Vagina (tissue), 2 donors: ENCODE measurements around the gene FBXO33. TPM values are rescaled to one million over a fixed set of nuclear protein-coding genes. Genes with fewer than 3 reads are reported as not detected.

Experiments
- DNase-seq, 2 donors: peaks; one replicate each; pipeline ENCODE4 v3.0.0-alpha.2; 2017; ENCODE audit errors: extremely low spot score in 2 of 2
- H3K27ac ChIP-seq: fragments of 200-600 bp; sonication (generic); one replicate; pipeline ENCODE4 v1.5.1; 2019
- H3K27me3 ChIP-seq: fragments of 200-600 bp; sonication (generic); one replicate; pipeline ENCODE4 v1.5.1; 2019
- H3K36me3 ChIP-seq, 2 donors: fragments of 200-600 bp; sonication (generic); one replicate each; pipeline ENCODE4 v1.5.1; 2017 to 2019
- H3K4me1 ChIP-seq: fragments of 200-600 bp; sonication (generic); one replicate; pipeline ENCODE4 v1.5.1; 2019
- H3K4me3 ChIP-seq, 2 donors: fragments of 200-600 bp; sonication (generic); 1 replicate in 1 of 2; 2 replicates in 1 of 2; pipeline ENCODE4 v1.5.1; 2016 to 2019
- H3K9me3 ChIP-seq: fragments of 200-600 bp; sonication (generic); one replicate; pipeline ENCODE4 v1.5.1; 2019
- POLR2A ChIP-seq, 2 donors: fragments of 450-650 bp; IDR thresholded peaks; one replicate each; pipeline ENCODE4 v1.6.1; 2017; ENCODE audit warnings: antibody characterized with exemption in 2 of 2, mild to moderate bottlenecking in 2 of 2, moderate library complexity in 2 of 2
- POLR2AphosphoS5 ChIP-seq, 2 donors: sonication (generic); formaldehyde crosslinking; IDR thresholded peaks; one replicate each; pipeline ENCODE4 v1.9.0; 2017; ENCODE audit warnings: antibody characterized with exemption in 2 of 2, mild to moderate bottlenecking in 2 of 2, low read depth in 1 of 2; ENCODE audit not compliant: insufficient read depth in 1 of 2
- intact Hi-C: fragments of 100-400 bp; cut with DNase I; formaldehyde crosslinking; loops from one replicate; pipeline ENCODE4 v1.15.1; 2023
- total RNA-seq: library from RNA; depleted of rRNA; stranded (reverse); fragments of >200 nt; gene quantifications from one replicate; pipeline ENCODE4 v1.2.3, GENCODE V29; 2016
- TF ChIP-seq, protein P1 (sequence below), 3 experiments: fragments of 450-650 bp in 2 of 3; fragments of 200-600 bp in 1 of 3; sonication (generic) in 1 of 3; IDR thresholded peaks; one replicate each; pipeline ENCODE4 v1.5.1; 2017 to 2019; ENCODE audit warnings: antibody characterized with exemption in 3 of 3, mild to moderate bottlenecking in 2 of 3, moderate library complexity in 2 of 3

Gene FBXO33
- total RNA-seq, 1 donor from 2014 or later: 11.5 TPM

DNA sequence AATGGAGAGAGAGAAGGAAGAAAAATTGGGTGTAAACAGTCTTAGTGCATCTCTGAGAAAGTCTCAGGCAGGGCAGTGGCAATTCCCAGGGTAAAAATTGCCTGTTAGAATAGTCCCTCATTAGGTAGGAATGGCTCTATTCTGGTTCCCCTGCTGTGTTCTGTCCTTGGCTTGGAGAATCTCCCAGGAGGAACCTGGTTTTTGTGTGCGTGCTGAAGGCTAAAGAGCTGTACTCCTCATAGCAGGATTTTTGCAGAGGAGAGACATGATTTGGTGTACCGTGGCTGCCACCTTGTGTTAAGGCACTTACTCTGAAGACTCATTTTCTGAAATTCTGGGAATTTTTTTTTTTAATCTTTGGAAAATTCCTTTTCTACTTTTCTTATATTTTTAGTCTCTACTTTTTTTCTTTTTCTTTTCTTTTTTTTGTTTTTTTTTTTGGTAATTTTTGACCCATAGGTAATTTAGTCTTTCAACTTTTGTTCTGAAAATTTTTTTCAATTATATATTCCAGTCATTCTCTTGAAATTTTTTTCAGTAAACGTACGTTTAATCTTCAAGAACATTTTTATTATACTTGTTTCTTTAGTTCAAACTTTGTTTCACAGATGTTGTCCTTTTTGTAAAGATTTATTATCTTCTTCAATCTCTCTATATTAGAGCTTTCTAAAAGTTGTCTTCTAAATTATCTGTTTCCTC lies 63.8 kb downstream of the FBXO33 start:
- Histone ChIP-seq H3K27me3 (no peaks in the 10 kb centered on the region), H3K4me1 (no peaks in the 10 kb centered on the region), H3K36me3 (peaks cover 0 to 12% of the 10 kb centered on the region in 2 donors), H3K9me3 (peaks cover 12% of the 10 kb centered on the region), H3K4me3 (no peak overlapping the region), H3K27ac (no peak overlapping the region)
- no peak for DNase-seq
- TF ChIP-seq, protein P1, sequence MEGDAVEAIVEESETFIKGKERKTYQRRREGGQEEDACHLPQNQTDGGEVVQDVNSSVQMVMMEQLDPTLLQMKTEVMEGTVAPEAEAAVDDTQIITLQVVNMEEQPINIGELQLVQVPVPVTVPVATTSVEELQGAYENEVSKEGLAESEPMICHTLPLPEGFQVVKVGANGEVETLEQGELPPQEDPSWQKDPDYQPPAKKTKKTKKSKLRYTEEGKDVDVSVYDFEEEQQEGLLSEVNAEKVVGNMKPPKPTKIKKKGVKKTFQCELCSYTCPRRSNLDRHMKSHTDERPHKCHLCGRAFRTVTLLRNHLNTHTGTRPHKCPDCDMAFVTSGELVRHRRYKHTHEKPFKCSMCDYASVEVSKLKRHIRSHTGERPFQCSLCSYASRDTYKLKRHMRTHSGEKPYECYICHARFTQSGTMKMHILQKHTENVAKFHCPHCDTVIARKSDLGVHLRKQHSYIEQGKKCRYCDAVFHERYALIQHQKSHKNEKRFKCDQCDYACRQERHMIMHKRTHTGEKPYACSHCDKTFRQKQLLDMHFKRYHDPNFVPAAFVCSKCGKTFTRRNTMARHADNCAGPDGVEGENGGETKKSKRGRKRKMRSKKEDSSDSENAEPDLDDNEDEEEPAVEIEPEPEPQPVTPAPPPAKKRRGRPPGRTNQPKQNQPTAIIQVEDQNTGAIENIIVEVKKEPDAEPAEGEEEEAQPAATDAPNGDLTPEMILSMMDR (IDR thresholded peaks at IDR 0.05): peak in 1 of 3 experiments; percentile 15
- no peak for TF ChIP-seq POLR2AphosphoS5 (IDR thresholded peaks at IDR 0.05; ENCODE audit: insufficient read depth in 1 of 2, low read depth in 1 of 2)
- intact Hi-C loops: no loop called here

DNA sequence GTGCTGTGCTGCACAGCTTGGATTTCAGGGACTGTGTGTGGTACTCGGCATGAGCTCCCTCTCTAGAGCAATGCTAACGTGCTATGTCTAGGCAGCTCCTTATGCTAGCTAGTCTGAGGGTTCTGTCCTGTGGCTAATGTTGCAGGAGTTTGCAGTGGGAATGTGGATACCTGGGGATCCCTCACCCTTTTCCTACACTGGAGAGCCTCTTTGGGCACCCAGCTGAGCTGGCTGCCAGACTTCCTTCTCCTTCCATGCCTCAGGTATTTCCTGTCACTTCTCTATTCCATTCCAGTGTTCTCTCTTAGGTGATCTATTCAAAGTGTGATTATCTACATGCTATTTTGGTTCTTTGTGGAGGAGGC lies 64.9 kb downstream of the FBXO33 start:
- intact Hi-C loops: no loop called here

DNA sequence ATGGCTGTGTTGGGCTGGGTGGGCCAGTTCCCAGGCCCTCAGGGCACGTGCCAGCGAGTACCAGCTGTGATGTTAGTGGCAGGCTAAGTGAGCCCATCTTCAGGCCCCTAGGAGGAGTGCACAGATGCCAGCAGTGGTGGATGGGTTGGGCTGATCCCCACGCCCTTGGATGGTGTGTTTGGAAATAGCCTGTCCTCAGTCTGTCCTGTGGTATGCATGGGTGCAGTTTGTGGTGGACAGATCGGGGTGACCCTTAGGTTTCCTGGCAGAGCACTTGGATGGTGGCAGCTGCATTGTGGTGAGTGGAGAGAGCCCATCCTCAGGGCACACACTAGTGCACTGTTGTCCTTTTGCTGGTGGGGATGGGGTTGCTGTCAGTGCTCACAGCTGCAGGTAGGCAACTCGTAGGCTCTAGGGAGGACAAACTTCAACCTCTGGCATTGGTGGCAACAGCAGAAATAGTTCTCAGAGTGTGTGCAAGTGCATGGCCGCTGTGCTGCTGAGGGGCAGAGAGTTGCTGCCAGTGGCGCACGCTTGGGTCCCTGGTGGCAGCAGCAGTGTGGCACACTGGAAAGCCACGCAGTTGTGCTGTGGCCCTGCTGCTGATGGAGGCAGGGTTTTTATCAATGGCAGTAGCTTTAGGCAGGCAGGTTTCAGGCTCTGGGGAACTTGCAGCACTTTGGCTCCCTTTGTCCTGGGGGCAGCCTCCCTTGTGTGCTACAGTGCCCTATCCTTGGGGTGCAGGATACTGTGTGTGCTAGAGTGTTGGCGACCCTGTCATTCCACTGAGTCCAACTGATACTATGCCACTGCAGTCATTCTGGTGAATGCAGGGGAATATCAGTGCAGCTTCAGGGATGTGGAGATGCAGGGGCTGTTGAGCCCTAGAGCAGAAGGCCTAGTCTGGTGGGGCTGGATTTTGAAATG lies 65.5 kb downstream of the FBXO33 start:
- H3K27ac ChIP-seq: no peak overlapping the region
- DNase-seq: no peak
- H3K4me1 ChIP-seq: no peaks in the 10 kb centered on the region
- H3K36me3 ChIP-seq: peaks cover 0 to 14% of the 10 kb centered on the region in 2 donors
- no peaks in the 10 kb centered on the region for H3K27me3 ChIP-seq
- no peak for TF ChIP-seq POLR2AphosphoS5 (IDR thresholded peaks at IDR 0.05; ENCODE audit: insufficient read depth in 1 of 2, low read depth in 1 of 2)
- no peak for TF ChIP-seq POLR2A (IDR thresholded peaks at IDR 0.05)
- TF ChIP-seq, protein P1 (IDR thresholded peaks at IDR 0.05): no peak
- intact Hi-C loops: no loop called here
- H3K9me3 ChIP-seq: peaks cover 12% of the 10 kb centered on the region
- H3K4me3 ChIP-seq: no peak overlapping the region

More for the DNA sequence above, 64.9 kb downstream of the FBXO33 start:
- H3K27me3 ChIP-seq: no peaks in the 10 kb centered on the region
- H3K27ac ChIP-seq: no peak overlapping the region
- H3K36me3 ChIP-seq: peaks cover 0 to 14% of the 10 kb centered on the region in 2 donors
- no peak overlapping the region for H3K4me3 ChIP-seq
- H3K9me3 ChIP-seq: peaks cover 12% of the 10 kb centered on the region
- TF ChIP-seq POLR2AphosphoS5 (IDR thresholded peaks at IDR 0.05; ENCODE audit: insufficient read depth in 1 of 2, low read depth in 1 of 2) (no peak), POLR2A (IDR thresholded peaks at IDR 0.05) (no peak)
- TF ChIP-seq, protein P1 (IDR thresholded peaks at IDR 0.05): no peak
- DNase-seq: no peak
- no peaks in the 10 kb centered on the region for H3K4me1 ChIP-seq

DNA sequence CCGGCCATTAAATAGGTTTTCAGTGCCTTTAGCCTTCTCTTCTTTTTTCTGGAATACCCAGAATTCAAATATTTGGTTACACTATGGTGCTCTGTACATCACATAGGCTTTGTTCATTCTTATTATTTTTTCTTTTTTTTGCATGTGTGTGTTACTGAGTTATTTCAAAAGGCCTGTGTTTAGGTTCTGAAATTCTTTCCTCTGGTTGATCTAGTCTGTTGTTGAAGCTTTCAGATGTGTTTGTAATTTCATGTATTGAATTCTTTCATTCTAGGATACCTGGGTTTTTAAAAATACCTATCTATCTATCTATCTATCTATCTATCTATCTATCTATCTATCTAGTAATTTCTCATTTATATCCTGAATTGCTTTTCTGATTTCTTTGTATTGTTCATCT lies 66.9 kb downstream of the FBXO33 start:
- intact Hi-C loops: no loop called here
- H3K9me3 ChIP-seq: peaks cover 12% of the 10 kb centered on the region
- no peak overlapping the region for H3K4me3 ChIP-seq
- H3K27ac ChIP-seq: no peak overlapping the region
- peaks cover 0 to 14% of the 10 kb centered on the region in 2 donors for H3K36me3 ChIP-seq
- H3K27me3 ChIP-seq: no peaks in the 10 kb centered on the region
- DNase-seq: no peak
- no peaks in the 10 kb centered on the region for H3K4me1 ChIP-seq
- TF ChIP-seq POLR2AphosphoS5 (IDR thresholded peaks at IDR 0.05; ENCODE audit: insufficient read depth in 1 of 2, low read depth in 1 of 2) (no peak), POLR2A (IDR thresholded peaks at IDR 0.05) (no peak)
- TF ChIP-seq, protein P1 (IDR thresholded peaks at IDR 0.05): no peak
